ENCODE data around the gene FNBP1.

DNA sequence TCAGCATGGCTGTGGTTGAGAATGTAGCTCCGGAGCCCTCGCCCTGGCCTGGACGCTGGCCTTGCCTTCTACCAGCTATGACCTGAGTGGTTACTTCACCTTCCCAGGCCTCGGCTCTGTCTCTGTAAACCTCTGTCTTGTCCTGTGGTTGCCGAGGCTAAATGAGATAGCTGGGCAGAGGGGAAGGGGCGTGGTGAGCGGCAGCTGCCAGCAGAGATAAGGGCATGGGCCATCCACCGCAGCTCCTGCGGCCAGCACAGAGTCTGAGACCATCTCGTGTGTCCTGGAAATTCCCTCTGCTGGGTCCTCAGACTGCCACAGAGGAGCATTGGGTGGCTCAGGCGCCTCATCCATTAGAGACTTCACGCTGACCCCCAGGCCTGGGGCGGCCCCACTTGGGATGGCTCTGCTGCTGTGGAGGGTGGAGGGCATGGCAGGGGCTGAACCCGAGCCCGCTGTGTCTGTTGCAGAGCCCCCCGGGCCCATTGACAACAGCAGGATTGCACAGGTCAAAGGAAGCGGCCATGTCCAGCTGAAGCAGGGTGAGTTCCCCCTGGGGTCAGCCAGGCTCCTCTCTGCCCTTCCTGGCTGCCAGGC, 163.8 kb downstream of the FNBP1 start:
- TF ChIP-seq, protein P1, sequence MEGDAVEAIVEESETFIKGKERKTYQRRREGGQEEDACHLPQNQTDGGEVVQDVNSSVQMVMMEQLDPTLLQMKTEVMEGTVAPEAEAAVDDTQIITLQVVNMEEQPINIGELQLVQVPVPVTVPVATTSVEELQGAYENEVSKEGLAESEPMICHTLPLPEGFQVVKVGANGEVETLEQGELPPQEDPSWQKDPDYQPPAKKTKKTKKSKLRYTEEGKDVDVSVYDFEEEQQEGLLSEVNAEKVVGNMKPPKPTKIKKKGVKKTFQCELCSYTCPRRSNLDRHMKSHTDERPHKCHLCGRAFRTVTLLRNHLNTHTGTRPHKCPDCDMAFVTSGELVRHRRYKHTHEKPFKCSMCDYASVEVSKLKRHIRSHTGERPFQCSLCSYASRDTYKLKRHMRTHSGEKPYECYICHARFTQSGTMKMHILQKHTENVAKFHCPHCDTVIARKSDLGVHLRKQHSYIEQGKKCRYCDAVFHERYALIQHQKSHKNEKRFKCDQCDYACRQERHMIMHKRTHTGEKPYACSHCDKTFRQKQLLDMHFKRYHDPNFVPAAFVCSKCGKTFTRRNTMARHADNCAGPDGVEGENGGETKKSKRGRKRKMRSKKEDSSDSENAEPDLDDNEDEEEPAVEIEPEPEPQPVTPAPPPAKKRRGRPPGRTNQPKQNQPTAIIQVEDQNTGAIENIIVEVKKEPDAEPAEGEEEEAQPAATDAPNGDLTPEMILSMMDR (IDR thresholded peaks at IDR 0.05; ENCODE audit: low read depth, low read length, poor library complexity, severe bottlenecking), result no peak
- TF ChIP-seq EZH2phosphoT487 (IDR thresholded peaks at IDR 0.05; ENCODE audit: borderline replicate concordance, low read length), result no peak

Measured in DOHH2 (cell line).